SK-N-SH (cell line): ENCODE data around the gene NUAK1.

Experiments
- CTCF ChIP-seq: fragments of 200-600 bp; sonication (generic); IDR thresholded peaks from 2 replicates; pipeline ENCODE4 v1.6.1; 2017; ENCODE audit warnings: antibody characterized with exemption, mild to moderate bottlenecking, moderate library complexity
- ELF1 ChIP-seq: IDR thresholded peaks from 2 replicates; pipeline ENCODE4 v1.4.0; 2012
- EP300 ChIP-seq, 2 experiments: IDR thresholded peaks; 2 replicates each; pipeline versions ENCODE4 v1.4.0 to v1.6.1; 2012; ENCODE audit warnings: borderline replicate concordance in 1 of 2, low read depth in 1 of 2, low read length in 1 of 2
- FOXM1 ChIP-seq: IDR thresholded peaks from 2 replicates; pipeline ENCODE4 v1.4.0; 2012; ENCODE audit warnings: low read depth, mild to moderate bottlenecking
- GABPA ChIP-seq: IDR thresholded peaks from 2 replicates; pipeline ENCODE4 v1.4.0; 2012; ENCODE audit warnings: low read depth, mild to moderate bottlenecking
- POLR2AphosphoS5 ChIP-seq: IDR thresholded peaks from 2 replicates; pipeline ENCODE4 v1.6.1; 2012; ENCODE audit warnings: low read depth, low read length
- USF2 ChIP-seq: fragments of 150-350 bp; IDR thresholded peaks from 2 replicates; pipeline ENCODE4 v1.6.1; 2017; ENCODE audit warnings: antibody characterized with exemption, low read length, low read depth, borderline replicate concordance

- TF ChIP-seq CTCF: no peak
- TF ChIP-seq POLR2AphosphoS5: no peak
- no peak for TF ChIP-seq GABPA
- no peak for TF ChIP-seq USF2
- TF ChIP-seq EP300 (IDR thresholded peaks at IDR 0.05; ENCODE audit: borderline replicate concordance in 1 of 2, low read depth in 1 of 2, low read length in 1 of 2): no peak
- no peak for TF ChIP-seq FOXM1
- TF ChIP-seq ELF1: no peak
Measured at GRCh38 chr12:106142591-106143261, 4.0 kb upstream of the NUAK1 start.
